HEK293 (cell line): ENCODE results near the gene PDE8B.

Source experiments
- CTCF ChIA-PET: fragments of 350-600 bp; formaldehyde crosslinking; extraction: SDS; loops from one replicate; lab custom pipeline; 2021; ENCODE audit warnings: antibody characterized with exemption; lab: Yijun Ruan, JAX
- POLR2A ChIA-PET: fragments of 300-600 bp; formaldehyde crosslinking; extraction: SDS; loops from one replicate; lab custom pipeline; 2020; ENCODE audit warnings: antibody characterized with exemption, inconsistent platforms; lab: Yijun Ruan, JAX
- H3K27ac ChIP-seq: fragments of 200-500 bp; sonication (Bioruptor generic); 2 replicates; pipeline ENCODE4 v1.5.1; 2014; ENCODE audit warnings: low read depth, low read length, control low read depth, inconsistent platforms; ENCODE audit errors: extremely low read depth
- H3K36me3 ChIP-seq, 2 experiments: fragments of 200-500 bp in 1 of 2; sonication (Bioruptor generic) in 1 of 2; 1 replicate in 1 of 2; 2 replicates in 1 of 2; pipeline ENCODE4 v1.5.1; 2014 to 2017; ENCODE audit warnings: inconsistent platforms in 2 of 2, low read length in 2 of 2; ENCODE audit not compliant: control insufficient read depth in 2 of 2, insufficient read depth in 1 of 2
- H3K4me1 ChIP-seq: fragments of 200-500 bp; sonication (Bioruptor generic); 2 replicates; pipeline ENCODE4 v1.5.1; 2014; ENCODE audit warnings: mild to moderate bottlenecking, low read length, inconsistent platforms; ENCODE audit not compliant: control insufficient read depth, insufficient read depth
- H3K4me3 ChIP-seq: 2 replicates; pipeline ENCODE4 v1.5.1; 2011; ENCODE audit warnings: low read depth, mild to moderate bottlenecking, control low read depth, low read length, moderate library complexity
- H3K9me3 ChIP-seq: fragments of 200-500 bp; sonication (Bioruptor generic); 2 replicates; pipeline ENCODE4 v1.5.1; 2014; ENCODE audit warnings: low read depth, low read length, inconsistent platforms; ENCODE audit not compliant: control insufficient read depth, insufficient read depth
- TRIM28 ChIP-seq: IDR thresholded peaks from 2 replicates; pipeline ENCODE4 v1.6.1; 2011; ENCODE audit warnings: low read length, control low read depth, borderline replicate concordance
- ZIC2 ChIP-seq: fragments of 450-650 bp; formaldehyde crosslinking; IDR thresholded peaks from 2 replicates; pipeline ENCODE4 v1.5.1; 2016; ENCODE audit warnings: missing biosample characterization, missing genetic modification characterization
- ZNF10 ChIP-seq: fragments of 450-650 bp; formaldehyde crosslinking; IDR thresholded peaks from 2 replicates; pipeline ENCODE4 v1.5.1; 2017; ENCODE audit warnings: missing biosample characterization, missing genetic modification characterization
- ZNF133 ChIP-seq: fragments of 450-650 bp; formaldehyde crosslinking; IDR thresholded peaks from 2 replicates; pipeline ENCODE4 v1.5.1; 2016; ENCODE audit warnings: missing biosample characterization, missing genetic modification characterization
- ZNF140 ChIP-seq: fragments of 450-650 bp; formaldehyde crosslinking; IDR thresholded peaks from 2 replicates; pipeline ENCODE4 v1.5.1; 2016; ENCODE audit warnings: missing biosample characterization, missing genetic modification characterization
- ZNF155 ChIP-seq: fragments of 450-650 bp; formaldehyde crosslinking; IDR thresholded peaks from 2 replicates; pipeline ENCODE4 v1.5.1; 2016; ENCODE audit warnings: missing biosample characterization, missing genetic modification characterization
- ZNF2 ChIP-seq: fragments of 450-650 bp; formaldehyde crosslinking; IDR thresholded peaks from 2 replicates; pipeline ENCODE4 v1.5.1; 2016; ENCODE audit warnings: missing biosample characterization, missing genetic modification characterization
- ZNF23 ChIP-seq: fragments of 450-650 bp; formaldehyde crosslinking; IDR thresholded peaks from 2 replicates; pipeline ENCODE4 v1.5.1; 2016; ENCODE audit warnings: missing biosample characterization, missing genetic modification characterization, borderline replicate concordance
- ZNF239 ChIP-seq: fragments of 450-650 bp; formaldehyde crosslinking; IDR thresholded peaks from 2 replicates; pipeline ENCODE4 v1.5.1; 2016; ENCODE audit warnings: missing biosample characterization, missing genetic modification characterization
- ZNF324 ChIP-seq: fragments of 450-650 bp; formaldehyde crosslinking; IDR thresholded peaks from 2 replicates; pipeline ENCODE4 v1.5.1; 2016; ENCODE audit warnings: missing biosample characterization, missing genetic modification characterization
- ZNF548 ChIP-seq: fragments of 450-650 bp; formaldehyde crosslinking; IDR thresholded peaks from 2 replicates; pipeline ENCODE4 v1.5.1; 2016; ENCODE audit warnings: missing biosample characterization, missing genetic modification characterization
- ZNF623 ChIP-seq: fragments of 450-650 bp; formaldehyde crosslinking; IDR thresholded peaks from 2 replicates; pipeline ENCODE4 v1.5.1; 2016; ENCODE audit warnings: missing biosample characterization, missing genetic modification characterization
- ZNF629 ChIP-seq: fragments of 450-650 bp; formaldehyde crosslinking; IDR thresholded peaks from 2 replicates; pipeline ENCODE4 v1.5.1; 2017; ENCODE audit warnings: missing biosample characterization, missing genetic modification characterization
- ZNF660 ChIP-seq: fragments of 450-650 bp; IDR thresholded peaks from 2 replicates; pipeline ENCODE4 v1.5.1; 2018; ENCODE audit warnings: missing biosample characterization, mild to moderate bottlenecking, missing genetic modification characterization
- ZNF701 ChIP-seq: fragments of 450-650 bp; formaldehyde crosslinking; IDR thresholded peaks from 2 replicates; pipeline ENCODE4 v1.5.1; 2016; ENCODE audit warnings: missing biosample characterization, missing genetic modification characterization
- ZNF785 ChIP-seq: fragments of 450-650 bp; formaldehyde crosslinking; IDR thresholded peaks from 2 replicates; pipeline ENCODE4 v1.5.1; 2016; ENCODE audit warnings: missing biosample characterization, missing genetic modification characterization
- TF ChIP-seq, protein P1 (sequence below): fragments of 450-650 bp; formaldehyde crosslinking; IDR thresholded peaks from 2 replicates; pipeline ENCODE4 v1.5.1; 2016; ENCODE audit warnings: missing biosample characterization, missing genetic modification characterization
- TF ChIP-seq, protein P2 (sequence below): fragments of 450-650 bp; formaldehyde crosslinking; IDR thresholded peaks from 2 replicates; pipeline ENCODE4 v1.5.1; 2017; ENCODE audit warnings: missing biosample characterization, missing genetic modification characterization
- TF ChIP-seq, protein P3 (sequence below): fragments of 450-650 bp; IDR thresholded peaks from 2 replicates; pipeline ENCODE4 v1.5.1; 2018; ENCODE audit warnings: missing biosample characterization, missing genetic modification characterization
- TF ChIP-seq, protein P4 (sequence below): fragments of 450-650 bp; formaldehyde crosslinking; IDR thresholded peaks from 2 replicates; pipeline ENCODE4 v1.5.1; 2017; ENCODE audit warnings: missing biosample characterization, missing genetic modification characterization
- TF ChIP-seq, protein P5 (sequence below): fragments of 450-650 bp; formaldehyde crosslinking; IDR thresholded peaks from 2 replicates; pipeline ENCODE4 v1.5.1; 2017; ENCODE audit warnings: missing biosample characterization, mild to moderate bottlenecking, missing genetic modification characterization, moderate library complexity
- TF ChIP-seq, protein P6 (sequence below): fragments of 450-650 bp; formaldehyde crosslinking; IDR thresholded peaks from 2 replicates; pipeline ENCODE4 v1.5.1; 2016; ENCODE audit warnings: missing biosample characterization, missing genetic modification characterization
- TF ChIP-seq, protein P7 (sequence below): fragments of 450-650 bp; formaldehyde crosslinking; IDR thresholded peaks from 2 replicates; pipeline ENCODE4 v1.5.0; 2017; ENCODE audit warnings: missing biosample characterization, missing genetic modification characterization, borderline replicate concordance

Gene PDE8B

DNA sequence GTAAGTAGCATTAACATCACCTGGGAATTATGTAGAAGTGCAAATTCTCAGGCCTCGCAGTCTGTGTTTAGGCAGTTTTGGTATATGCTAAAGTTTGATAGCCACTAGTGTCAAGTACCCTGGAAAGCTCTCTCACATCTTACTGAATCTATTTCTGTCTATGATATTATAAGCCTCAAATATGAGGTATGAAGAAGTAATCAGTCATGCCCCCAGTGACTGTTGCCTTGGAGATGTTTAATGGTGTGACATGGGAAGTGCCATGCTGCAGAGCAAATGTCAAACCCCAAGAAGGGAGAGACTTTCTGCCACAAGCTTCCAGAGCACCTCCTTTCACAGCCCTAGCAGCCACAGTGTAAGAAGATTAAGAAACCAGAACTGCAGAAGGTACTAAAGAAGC lies 9.8 kb upstream of the PDE8B start:
- TF ChIP-seq ZNF155: no peak
- TF ChIP-seq ZNF785 (tag by site-specific recombination): no peak
- no peak for TF ChIP-seq TRIM28
- TF ChIP-seq ZNF239 (tag by site-specific recombination): no peak
- TF ChIP-seq, protein P1, sequence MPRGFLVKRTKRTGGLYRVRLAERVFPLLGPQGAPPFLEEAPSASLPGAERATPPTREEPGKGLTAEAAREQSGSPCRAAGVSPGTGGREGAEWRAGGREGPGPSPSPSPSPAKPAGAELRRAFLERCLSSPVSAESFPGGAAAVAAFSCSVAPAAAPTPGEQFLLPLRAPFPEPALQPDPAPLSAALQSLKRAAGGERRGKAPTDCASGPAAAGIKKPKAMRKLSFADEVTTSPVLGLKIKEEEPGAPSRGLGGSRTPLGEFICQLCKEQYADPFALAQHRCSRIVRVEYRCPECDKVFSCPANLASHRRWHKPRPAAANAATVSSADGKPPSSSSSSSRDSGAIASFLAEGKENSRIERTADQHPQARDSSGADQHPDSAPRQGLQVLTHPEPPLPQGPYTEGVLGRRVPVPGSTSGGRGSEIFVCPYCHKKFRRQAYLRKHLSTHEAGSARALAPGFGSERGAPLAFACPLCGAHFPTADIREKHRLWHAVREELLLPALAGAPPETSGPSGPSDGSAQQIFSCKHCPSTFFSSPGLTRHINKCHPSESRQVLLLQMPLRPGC (tag by site-specific recombination): no peak
- no peak for TF ChIP-seq ZNF10
- no peak for TF ChIP-seq ZNF324 (tag by site-specific recombination)
- no peak overlapping the region for H3K4me3 ChIP-seq
- no peaks in the 10 kb centered on the region for H3K9me3 ChIP-seq
- no peak overlapping the region for H3K27ac ChIP-seq
- POLR2A ChIA-PET: no interaction called here
- no peaks in the 10 kb centered on the region for H3K36me3 ChIP-seq
- CTCF ChIA-PET: no interaction called here
- H3K4me1 ChIP-seq: no peaks in the 10 kb centered on the region

DNA sequence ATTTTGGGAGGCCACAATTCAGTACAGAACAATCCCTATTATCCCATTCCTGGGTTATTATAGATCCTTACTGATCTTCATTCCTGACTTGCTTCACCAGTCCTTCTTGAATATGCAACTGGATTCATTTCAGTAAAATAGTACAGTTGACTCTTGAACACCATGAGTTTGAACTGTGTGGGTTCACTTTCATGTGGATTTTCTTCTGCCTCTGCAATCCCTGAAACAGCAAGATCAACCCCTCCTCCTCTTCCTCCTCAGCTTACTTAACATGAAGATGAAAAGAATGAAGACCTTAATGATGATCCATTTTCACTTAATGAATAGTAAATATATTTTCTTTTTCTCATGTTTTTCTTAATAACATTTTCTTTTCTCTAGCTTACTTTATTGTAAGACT lies 8.3 kb upstream of the PDE8B start:
- ChIA-PET CTCF (no interaction called here), POLR2A (no interaction called here)
- H3K36me3 ChIP-seq: no peaks in the 10 kb centered on the region
- no peak overlapping the region for H3K4me3 ChIP-seq
- H3K27ac ChIP-seq: no peak overlapping the region
- H3K9me3 ChIP-seq: no peaks in the 10 kb centered on the region
- H3K4me1 ChIP-seq: no peaks in the 10 kb centered on the region
- TF ChIP-seq, protein P2, sequence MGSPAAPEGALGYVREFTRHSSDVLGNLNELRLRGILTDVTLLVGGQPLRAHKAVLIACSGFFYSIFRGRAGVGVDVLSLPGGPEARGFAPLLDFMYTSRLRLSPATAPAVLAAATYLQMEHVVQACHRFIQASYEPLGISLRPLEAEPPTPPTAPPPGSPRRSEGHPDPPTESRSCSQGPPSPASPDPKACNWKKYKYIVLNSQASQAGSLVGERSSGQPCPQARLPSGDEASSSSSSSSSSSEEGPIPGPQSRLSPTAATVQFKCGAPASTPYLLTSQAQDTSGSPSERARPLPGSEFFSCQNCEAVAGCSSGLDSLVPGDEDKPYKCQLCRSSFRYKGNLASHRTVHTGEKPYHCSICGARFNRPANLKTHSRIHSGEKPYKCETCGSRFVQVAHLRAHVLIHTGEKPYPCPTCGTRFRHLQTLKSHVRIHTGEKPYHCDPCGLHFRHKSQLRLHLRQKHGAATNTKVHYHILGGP (tag by site-specific recombination): no peak
- TF ChIP-seq ZNF23 (tag by site-specific recombination) (no peak), ZNF629 (no peak), ZIC2 (no peak), ZNF660 (tag by site-specific recombination) (no peak), ZNF133 (tag by site-specific recombination) (no peak), ZNF623 (tag by site-specific recombination) (no peak), ZNF548 (no peak), ZNF701 (tag by site-specific recombination) (no peak), ZNF2 (no peak), ZNF140 (tag by site-specific recombination) (no peak)
- TF ChIP-seq, protein P3, sequence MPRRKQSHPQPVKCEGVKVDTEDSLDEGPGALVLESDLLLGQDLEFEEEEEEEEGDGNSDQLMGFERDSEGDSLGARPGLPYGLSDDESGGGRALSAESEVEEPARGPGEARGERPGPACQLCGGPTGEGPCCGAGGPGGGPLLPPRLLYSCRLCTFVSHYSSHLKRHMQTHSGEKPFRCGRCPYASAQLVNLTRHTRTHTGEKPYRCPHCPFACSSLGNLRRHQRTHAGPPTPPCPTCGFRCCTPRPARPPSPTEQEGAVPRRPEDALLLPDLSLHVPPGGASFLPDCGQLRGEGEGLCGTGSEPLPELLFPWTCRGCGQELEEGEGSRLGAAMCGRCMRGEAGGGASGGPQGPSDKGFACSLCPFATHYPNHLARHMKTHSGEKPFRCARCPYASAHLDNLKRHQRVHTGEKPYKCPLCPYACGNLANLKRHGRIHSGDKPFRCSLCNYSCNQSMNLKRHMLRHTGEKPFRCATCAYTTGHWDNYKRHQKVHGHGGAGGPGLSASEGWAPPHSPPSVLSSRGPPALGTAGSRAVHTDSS (tag by site-specific recombination): no peak
- TF ChIP-seq, protein P4, sequence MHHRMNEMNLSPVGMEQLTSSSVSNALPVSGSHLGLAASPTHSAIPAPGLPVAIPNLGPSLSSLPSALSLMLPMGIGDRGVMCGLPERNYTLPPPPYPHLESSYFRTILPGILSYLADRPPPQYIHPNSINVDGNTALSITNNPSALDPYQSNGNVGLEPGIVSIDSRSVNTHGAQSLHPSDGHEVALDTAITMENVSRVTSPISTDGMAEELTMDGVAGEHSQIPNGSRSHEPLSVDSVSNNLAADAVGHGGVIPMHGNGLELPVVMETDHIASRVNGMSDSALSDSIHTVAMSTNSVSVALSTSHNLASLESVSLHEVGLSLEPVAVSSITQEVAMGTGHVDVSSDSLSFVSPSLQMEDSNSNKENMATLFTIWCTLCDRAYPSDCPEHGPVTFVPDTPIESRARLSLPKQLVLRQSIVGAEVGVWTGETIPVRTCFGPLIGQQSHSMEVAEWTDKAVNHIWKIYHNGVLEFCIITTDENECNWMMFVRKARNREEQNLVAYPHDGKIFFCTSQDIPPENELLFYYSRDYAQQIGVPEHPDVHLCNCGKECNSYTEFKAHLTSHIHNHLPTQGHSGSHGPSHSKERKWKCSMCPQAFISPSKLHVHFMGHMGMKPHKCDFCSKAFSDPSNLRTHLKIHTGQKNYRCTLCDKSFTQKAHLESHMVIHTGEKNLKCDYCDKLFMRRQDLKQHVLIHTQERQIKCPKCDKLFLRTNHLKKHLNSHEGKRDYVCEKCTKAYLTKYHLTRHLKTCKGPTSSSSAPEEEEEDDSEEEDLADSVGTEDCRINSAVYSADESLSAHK: no peak
- TF ChIP-seq, protein P5, sequence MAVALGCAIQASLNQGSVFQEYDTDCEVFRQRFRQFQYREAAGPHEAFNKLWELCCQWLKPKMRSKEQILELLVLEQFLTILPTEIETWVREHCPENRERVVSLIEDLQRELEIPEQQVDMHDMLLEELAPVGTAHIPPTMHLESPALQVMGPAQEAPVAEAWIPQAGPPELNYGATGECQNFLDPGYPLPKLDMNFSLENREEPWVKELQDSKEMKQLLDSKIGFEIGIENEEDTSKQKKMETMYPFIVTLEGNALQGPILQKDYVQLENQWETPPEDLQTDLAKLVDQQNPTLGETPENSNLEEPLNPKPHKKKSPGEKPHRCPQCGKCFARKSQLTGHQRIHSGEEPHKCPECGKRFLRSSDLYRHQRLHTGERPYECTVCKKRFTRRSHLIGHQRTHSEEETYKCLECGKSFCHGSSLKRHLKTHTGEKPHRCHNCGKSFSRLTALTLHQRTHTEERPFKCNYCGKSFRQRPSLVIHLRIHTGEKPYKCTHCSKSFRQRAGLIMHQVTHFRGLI: no peak
- TF ChIP-seq, protein P6, sequence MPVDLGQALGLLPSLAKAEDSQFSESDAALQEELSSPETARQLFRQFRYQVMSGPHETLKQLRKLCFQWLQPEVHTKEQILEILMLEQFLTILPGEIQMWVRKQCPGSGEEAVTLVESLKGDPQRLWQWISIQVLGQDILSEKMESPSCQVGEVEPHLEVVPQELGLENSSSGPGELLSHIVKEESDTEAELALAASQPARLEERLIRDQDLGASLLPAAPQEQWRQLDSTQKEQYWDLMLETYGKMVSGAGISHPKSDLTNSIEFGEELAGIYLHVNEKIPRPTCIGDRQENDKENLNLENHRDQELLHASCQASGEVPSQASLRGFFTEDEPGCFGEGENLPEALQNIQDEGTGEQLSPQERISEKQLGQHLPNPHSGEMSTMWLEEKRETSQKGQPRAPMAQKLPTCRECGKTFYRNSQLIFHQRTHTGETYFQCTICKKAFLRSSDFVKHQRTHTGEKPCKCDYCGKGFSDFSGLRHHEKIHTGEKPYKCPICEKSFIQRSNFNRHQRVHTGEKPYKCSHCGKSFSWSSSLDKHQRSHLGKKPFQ: no peak
- TF ChIP-seq, protein P7, sequence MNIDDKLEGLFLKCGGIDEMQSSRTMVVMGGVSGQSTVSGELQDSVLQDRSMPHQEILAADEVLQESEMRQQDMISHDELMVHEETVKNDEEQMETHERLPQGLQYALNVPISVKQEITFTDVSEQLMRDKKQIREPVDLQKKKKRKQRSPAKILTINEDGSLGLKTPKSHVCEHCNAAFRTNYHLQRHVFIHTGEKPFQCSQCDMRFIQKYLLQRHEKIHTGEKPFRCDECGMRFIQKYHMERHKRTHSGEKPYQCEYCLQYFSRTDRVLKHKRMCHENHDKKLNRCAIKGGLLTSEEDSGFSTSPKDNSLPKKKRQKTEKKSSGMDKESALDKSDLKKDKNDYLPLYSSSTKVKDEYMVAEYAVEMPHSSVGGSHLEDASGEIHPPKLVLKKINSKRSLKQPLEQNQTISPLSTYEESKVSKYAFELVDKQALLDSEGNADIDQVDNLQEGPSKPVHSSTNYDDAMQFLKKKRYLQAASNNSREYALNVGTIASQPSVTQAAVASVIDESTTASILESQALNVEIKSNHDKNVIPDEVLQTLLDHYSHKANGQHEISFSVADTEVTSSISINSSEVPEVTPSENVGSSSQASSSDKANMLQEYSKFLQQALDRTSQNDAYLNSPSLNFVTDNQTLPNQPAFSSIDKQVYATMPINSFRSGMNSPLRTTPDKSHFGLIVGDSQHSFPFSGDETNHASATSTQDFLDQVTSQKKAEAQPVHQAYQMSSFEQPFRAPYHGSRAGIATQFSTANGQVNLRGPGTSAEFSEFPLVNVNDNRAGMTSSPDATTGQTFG (tag by site-specific recombination): no peak
